Measurements from ENCODE around the gene DLGAP5.

DLGAP5 gene

GRCh38 chr14:55125403-55125802 is 66.0 kb downstream of the DLGAP5 start:
- no peaks in the 10 kb centered on the region for H3F3A ChIP-seq (ENCODE audit: insufficient read depth, low read length)
- H3K4me2 ChIP-seq (ENCODE audit: low read length): no peak overlapping the region
- H3K4me1 ChIP-seq (ENCODE audit: insufficient read depth, low read length, severe bottlenecking): peaks cover 14% of the 10 kb centered on the region
- no peaks in the 10 kb centered on the region for H3K79me2 ChIP-seq (ENCODE audit: insufficient read depth, low read length)
- no peak overlapping the region for H2AFZ ChIP-seq (ENCODE audit: low read length)
- H3K9me3 ChIP-seq (ENCODE audit: low read length): no peaks in the 10 kb centered on the region
- H3K27ac ChIP-seq (ENCODE audit: low read depth, low read length, poor library complexity, severe bottlenecking): no peak overlapping the region
- TF ChIP-seq, protein P1, sequence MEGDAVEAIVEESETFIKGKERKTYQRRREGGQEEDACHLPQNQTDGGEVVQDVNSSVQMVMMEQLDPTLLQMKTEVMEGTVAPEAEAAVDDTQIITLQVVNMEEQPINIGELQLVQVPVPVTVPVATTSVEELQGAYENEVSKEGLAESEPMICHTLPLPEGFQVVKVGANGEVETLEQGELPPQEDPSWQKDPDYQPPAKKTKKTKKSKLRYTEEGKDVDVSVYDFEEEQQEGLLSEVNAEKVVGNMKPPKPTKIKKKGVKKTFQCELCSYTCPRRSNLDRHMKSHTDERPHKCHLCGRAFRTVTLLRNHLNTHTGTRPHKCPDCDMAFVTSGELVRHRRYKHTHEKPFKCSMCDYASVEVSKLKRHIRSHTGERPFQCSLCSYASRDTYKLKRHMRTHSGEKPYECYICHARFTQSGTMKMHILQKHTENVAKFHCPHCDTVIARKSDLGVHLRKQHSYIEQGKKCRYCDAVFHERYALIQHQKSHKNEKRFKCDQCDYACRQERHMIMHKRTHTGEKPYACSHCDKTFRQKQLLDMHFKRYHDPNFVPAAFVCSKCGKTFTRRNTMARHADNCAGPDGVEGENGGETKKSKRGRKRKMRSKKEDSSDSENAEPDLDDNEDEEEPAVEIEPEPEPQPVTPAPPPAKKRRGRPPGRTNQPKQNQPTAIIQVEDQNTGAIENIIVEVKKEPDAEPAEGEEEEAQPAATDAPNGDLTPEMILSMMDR (IDR thresholded peaks at IDR 0.05; ENCODE audit: low read length): no peak
- no peak for TF ChIP-seq EZH2 (IDR thresholded peaks at IDR 0.05; ENCODE audit: borderline replicate concordance, low read length)
- no peaks in the 10 kb centered on the region for H4K20me1 ChIP-seq (ENCODE audit: insufficient read depth, low read length)
- no peaks in the 10 kb centered on the region for H3K36me3 ChIP-seq (ENCODE audit: insufficient read depth, low read length)
- H3K4me3 ChIP-seq (ENCODE audit: low read depth, low read length, poor library complexity, severe bottlenecking): no peak overlapping the region
- H3K9me2 ChIP-seq (ENCODE audit: low read depth, low read length): no peaks in the 10 kb centered on the region
- H3K27me3 ChIP-seq (ENCODE audit: insufficient read depth, low read length): 0 out of 2 replicates have a peak, but pooled peaks cover 7% of the 10 kb centered on the region
- no peak overlapping the region for H3K9ac ChIP-seq (ENCODE audit: low read length)

DNA sequence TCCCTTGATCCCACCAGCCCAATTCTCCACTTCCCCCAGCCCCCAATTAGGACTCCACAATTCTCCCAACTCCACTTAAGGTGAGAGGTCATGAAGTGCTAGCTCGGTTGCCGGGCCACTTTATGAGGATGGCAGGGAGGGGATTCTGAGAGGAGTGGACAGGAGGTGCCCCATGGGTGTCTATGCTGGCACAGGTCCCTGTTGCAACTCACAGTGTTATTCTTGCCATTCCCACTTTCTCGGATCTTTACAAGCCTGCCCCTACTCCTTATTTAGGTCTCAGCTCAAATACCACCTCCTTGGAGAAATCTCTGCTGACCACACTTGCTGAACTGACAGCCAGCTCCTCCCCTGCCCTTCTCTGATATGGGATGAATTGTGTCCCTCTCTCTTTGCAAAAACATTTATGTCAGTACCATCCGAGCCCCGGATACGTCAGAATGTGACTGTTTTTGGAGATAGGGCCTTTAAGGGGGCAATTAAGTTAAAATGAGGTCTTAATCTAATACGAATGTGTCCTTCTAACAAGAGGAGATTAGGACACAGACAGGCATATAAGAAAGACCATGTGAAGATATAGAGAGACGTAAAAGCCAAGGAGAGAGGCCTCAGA is 66.5 kb downstream of the DLGAP5 start:
- Histone ChIP-seq H3K4me3 (ENCODE audit: low read depth, low read length, poor library complexity, severe bottlenecking) (no peak overlapping the region), H3K9me2 (ENCODE audit: low read depth, low read length) (no peaks in the 10 kb centered on the region), H3K27ac (ENCODE audit: low read depth, low read length, poor library complexity, severe bottlenecking) (no peak overlapping the region), H3K36me3 (ENCODE audit: insufficient read depth, low read length) (no peaks in the 10 kb centered on the region), H3K27me3 (ENCODE audit: insufficient read depth, low read length) (0 out of 2 replicates have a peak, but pooled peaks cover 7% of the 10 kb centered on the region), H3K4me1 (ENCODE audit: insufficient read depth, low read length, severe bottlenecking) (peaks cover 11% of the 10 kb centered on the region), H3F3A (ENCODE audit: insufficient read depth, low read length) (no peaks in the 10 kb centered on the region), H2AFZ (ENCODE audit: low read length) (no peak overlapping the region), H3K4me2 (ENCODE audit: low read length) (no peak overlapping the region), H4K20me1 (ENCODE audit: insufficient read depth, low read length) (no peaks in the 10 kb centered on the region), H3K9ac (ENCODE audit: low read length) (no peak overlapping the region), H3K79me2 (ENCODE audit: insufficient read depth, low read length) (no peaks in the 10 kb centered on the region), H3K9me3 (ENCODE audit: low read length) (no peaks in the 10 kb centered on the region)
- TF ChIP-seq EZH2 (IDR thresholded peaks at IDR 0.05; ENCODE audit: borderline replicate concordance, low read length): no peak
- TF ChIP-seq, protein P1 (IDR thresholded peaks at IDR 0.05; ENCODE audit: low read length): no peak

- H3K27me3 ChIP-seq (ENCODE audit: insufficient read depth, low read length): 0 out of 2 replicates have a peak, but pooled peaks cover 7% of the 10 kb centered on the region
- no peak overlapping the region for H2AFZ ChIP-seq (ENCODE audit: low read length)
- H3K27ac ChIP-seq (ENCODE audit: low read depth, low read length, poor library complexity, severe bottlenecking): no peak overlapping the region
- no peaks in the 10 kb centered on the region for H3K9me3 ChIP-seq (ENCODE audit: low read length)
- H3K4me1 ChIP-seq (ENCODE audit: insufficient read depth, low read length, severe bottlenecking): peaks cover 3% of the 10 kb centered on the region
- H3K9me2 ChIP-seq (ENCODE audit: low read depth, low read length): no peaks in the 10 kb centered on the region
- H3K36me3 ChIP-seq (ENCODE audit: insufficient read depth, low read length): no peaks in the 10 kb centered on the region
- no peak overlapping the region for H3K4me2 ChIP-seq (ENCODE audit: low read length)
- no peaks in the 10 kb centered on the region for H3F3A ChIP-seq (ENCODE audit: insufficient read depth, low read length)
- no peak overlapping the region for H3K4me3 ChIP-seq (ENCODE audit: low read depth, low read length, poor library complexity, severe bottlenecking)
- no peaks in the 10 kb centered on the region for H4K20me1 ChIP-seq (ENCODE audit: insufficient read depth, low read length)
- H3K79me2 ChIP-seq (ENCODE audit: insufficient read depth, low read length): no peaks in the 10 kb centered on the region
- H3K9ac ChIP-seq (ENCODE audit: low read length): no peak overlapping the region
- TF ChIP-seq, protein P1 (IDR thresholded peaks at IDR 0.05; ENCODE audit: low read length): no peak
- no peak for TF ChIP-seq EZH2 (IDR thresholded peaks at IDR 0.05; ENCODE audit: borderline replicate concordance, low read length)
Measured at GRCh38 chr14:55123852-55124639, 67.3 kb downstream of the DLGAP5 start.
